Measurements from ENCODE around the gene BMF.

Gene BMF

DNA sequence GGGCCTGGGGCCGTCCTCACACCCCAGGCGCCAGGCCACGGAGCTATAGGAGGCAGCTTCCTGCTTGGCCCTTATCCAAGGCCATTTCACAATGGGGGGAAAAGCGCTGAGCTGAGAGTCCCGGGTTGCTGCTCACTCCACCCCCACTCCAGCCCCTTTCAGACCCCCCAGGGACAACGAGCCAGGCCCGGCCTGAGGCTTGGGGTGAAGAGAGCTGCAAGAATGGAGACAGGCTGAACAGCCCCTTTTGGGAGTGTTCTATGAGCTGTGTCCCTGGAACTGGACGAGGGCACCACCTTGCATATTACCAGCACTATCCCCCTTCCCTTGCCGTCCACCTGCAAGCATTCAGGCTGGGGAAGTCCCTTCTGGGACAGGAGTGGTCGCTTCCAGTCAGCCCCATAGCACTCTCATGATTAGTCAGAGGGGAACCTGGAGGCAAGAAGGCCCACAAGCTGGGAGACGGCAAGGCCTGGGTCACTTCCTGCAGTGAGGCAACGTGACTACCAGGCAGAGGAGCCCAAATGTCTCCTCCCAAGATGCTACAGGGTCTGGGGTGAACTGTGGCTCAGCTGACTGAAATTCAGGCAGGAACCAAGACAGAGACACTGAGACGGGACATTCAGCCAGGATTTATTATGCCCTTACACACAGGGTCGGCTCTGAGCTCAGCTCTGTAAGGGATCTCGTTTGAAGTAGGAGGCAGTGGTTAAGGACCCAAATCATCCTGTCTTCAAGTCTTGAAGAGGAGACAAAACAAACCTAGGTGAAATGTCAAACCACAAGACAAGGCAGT is 61.1 kb downstream of the BMF start:
- peak; percentile 67 for DNase-seq

DNA sequence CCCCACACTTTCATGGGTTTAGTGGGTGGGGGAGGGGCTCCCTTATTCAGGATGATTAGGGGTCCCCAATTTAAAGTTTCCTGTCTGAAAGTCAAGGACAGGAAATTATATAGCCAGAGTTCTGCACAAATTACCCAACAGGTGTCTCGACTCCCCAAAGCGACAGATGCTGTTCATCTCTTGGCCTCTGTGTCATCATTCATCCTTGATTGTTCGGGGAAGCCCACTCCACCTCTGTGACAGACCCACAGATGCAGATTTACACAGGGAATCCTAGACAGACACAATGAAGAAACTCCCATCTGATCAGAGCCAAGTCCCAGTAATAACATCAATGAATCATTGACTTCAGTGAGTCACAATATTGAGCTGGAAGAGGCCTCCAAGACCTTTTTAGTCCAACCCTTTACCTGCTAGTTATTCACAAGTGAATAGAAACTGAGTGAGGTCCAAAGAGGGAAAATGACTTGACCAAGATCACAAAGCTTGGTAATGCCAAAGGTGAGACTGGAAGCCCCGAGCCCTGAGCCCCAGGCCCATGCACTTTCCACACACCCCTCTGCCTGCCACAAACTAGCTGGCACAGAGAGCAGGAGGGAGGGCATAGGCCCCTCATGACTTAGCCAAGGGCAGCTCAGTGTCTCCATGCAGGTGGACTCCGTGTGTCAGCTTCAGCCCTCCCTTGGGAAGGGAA is 61.8 kb downstream of the BMF start:
- no peak for DNase-seq

DNA sequence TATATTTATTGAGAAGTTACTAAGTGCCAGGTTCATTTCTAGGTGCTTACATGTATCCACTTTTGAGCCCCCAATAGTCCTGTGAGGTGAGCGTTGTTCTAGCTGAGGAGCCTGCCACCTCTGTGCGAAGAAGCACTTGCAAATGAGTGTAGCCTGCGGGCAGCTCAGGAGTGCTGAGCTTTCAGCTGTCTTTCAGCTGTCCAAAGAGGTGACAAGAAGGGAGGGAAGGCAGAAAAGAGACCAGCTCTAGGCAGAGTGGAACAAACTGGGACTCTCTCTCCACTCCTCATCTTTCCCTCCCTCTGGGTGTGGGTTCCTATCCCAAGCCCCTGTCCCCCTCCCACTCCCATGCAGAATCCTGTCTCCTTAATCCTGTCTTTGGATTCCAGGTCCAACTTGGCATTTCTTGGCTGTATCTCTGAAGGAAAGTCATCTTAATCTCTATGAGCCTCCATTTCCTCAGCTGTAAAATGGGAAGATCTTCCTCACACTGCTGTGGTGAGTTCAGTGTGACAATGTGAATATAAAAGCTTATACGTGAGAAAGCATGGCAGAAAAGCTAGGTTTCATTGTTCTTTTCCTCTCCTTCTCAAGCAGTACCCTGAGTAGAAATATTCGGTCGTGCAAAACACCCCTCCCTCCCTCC is 63.0 kb downstream of the BMF start:
- DNase-seq = no peak

DNA sequence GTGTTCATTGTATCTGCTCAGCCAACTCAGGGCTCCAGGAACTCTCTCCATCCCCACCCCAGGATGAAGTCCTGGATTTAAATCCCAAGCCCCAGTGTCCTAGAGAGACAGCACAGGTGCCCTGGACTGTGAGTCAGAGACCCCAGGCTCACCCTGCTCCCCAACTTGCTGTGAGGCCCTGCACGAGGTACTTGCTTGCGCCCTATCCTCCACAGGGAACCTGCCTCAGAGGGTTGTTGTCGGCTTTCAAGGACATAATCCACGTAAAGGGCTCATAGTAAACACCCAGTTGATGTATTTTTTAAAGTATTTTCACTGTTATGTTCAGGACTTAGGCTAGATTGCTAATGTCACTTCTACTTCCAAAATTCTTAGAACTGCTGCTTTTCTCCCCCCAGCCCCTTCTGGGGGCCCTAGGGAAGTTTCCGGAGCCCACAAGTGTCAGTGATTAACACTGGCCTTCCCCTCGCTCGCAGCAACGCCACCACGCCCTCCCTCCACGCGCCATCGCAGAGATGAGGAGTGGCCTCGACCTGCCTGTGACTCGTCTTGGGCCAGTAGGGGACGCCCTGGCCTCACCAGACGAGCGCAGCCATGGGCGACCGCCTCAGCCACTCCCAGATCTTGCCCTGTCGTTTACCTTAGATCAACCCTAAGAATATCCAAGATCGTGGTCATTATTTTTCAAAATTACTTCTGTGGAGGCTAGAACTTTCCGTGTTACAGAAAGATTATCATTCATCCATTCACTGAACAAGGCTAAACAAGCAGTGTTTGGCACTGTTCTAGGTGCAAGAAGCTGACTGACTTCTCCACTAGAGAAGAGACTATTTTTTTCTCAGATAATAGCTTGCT is 63.7 kb downstream of the BMF start:
- DNase-seq = peak; percentile 85

DNA sequence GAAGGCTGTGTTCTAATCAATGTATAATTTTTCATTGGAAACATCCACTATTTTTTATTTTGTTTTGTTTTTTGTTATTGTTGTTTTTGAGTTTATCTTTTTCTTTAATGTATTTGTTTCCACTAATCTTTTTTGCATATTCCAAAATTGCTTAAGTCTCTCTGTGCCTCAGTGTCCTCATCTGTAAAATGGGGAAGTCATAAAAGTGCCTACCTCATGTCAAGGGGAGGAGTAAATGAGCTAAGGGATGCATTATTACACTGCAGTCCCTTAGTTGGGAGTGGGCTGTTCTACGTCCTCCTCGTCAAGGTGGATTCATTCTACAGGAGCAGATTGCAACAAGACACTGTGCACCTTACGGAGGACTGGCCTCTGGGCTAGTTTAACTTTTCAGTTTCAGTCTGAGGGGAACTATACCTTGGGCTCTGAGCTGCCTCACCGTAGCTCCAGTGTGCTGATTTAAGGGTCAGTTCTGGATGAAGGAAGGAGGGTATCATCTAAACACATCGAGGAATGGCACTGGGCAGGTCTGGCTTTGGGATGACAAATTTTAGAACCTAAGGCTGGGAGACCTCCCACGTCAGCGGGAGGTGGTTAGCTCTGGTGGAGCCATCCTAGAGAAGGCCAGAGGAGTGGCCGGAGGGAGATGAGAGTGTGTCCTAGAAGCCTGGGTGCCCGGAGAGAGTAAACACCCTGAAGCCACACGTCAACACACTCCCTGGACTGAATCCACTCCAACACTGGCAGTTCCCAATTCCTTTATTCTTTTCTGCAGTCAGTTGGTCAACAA is 64.6 kb downstream of the BMF start:
- no peak for DNase-seq

DNA sequence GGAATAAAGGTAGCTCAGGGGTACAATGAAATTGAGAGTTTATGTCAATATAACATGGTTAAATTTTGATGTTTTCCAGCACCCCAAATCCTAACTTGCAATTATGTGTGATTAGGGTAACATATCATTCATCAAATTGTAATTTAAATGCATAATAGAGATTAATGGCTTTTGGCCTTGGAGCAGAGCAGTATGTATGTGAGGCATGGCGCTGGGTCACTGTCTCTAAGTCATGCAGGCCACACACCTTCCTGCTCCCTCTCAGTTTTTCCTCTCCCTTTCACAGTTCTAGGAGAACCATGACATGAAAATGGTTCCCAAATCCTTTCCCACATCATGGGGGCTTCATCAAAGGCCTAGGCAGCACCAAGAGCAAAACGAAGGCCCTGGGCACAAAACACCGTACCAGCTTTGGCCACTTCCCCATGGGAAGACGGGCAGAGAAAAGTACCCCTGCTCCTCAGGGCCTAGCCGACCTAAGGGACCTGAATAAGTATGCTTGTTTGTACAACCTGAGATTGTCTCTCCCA is 65.8 kb downstream of the BMF start:
- no peak for DNase-seq

DNA sequence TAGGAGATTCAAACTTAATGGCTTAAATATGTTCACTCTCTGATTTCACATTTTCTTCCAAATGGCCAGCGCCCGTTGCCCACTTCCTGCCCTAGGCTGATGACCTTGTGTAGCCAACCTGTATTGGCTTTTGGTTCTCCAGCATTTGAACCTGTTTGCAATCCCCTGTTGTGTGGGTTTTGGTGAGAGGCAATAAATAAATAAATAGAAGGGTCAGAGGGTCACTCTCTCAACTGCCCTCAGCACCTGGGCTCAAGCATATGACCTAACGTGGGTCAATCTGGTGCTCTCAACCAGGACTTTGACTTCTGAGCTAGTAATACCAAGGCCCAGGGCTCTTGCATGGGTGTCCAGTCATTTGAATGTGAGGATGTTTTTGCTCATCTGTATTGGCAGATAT is 67.9 kb downstream of the BMF start:
- no peak for DNase-seq

DNA sequence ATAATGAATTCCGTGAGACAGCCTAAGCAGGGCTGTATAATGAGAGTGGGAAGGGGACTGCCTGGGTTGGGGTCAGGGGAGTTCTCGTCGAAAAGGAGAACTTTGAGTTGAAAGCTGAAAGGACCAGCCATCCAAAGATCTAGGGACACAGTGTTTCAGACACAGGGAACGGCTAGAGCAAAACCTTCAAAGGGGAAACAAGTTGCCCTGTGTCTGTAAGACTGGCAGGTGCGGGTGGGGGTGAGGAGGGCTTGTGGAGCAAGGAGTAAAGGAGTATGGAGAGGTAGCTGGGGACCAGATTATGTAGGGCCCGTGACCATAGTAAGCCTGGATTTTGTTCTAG is 68.4 kb downstream of the BMF start:
- DNase-seq = no peak

DNA sequence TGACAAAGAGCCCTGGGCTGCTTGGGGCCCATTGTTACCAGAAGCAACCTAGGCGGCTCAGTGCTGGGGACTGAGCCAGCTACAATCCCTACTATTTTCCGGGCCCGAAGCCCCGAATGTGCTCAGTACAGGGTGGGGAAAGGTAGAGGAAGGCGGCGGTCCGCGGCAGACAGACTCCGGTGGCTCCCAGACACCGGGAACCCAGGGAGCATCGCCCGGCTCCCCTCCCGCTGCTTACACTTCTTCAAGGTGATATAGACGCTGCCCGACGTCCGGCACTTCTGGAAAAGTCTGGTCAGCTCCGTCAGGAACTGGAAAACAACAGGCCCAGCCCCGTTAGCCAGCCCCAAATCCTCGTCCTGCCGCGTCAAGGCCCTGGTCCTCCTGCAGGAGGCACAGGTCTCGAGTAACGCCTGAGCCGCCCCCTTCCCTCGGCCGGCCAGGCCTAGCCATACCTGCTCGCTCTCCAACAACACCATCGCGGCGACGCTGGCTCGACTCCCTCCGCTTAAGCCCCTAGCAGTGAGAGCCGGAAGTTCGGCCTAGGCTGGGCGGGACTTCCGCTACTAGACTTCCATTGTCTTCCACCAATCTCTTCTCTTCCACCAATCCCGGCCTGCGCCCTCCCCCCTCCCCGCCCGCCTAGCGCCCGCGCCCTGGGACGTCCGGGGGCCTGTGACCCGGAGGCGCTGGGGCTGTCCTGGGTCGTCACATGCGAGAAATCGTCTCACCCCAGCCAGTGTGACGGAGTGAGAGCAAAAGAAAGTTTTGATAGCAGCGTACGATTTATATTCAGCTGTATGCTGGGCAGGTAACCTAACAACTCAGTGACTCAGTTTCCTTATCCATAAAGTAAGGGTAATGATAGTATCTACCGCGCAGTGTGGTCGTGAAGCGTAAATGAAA is 69.8 kb downstream of the BMF start, which contains the start of gene SRP14:
TSS of gene SRP14 (minus strand) at position 544 of the 906 bp plus-strand sequence. CDS start at position 479, 65 bp downstream.
- peak; percentile 92 for DNase-seq

DNA sequence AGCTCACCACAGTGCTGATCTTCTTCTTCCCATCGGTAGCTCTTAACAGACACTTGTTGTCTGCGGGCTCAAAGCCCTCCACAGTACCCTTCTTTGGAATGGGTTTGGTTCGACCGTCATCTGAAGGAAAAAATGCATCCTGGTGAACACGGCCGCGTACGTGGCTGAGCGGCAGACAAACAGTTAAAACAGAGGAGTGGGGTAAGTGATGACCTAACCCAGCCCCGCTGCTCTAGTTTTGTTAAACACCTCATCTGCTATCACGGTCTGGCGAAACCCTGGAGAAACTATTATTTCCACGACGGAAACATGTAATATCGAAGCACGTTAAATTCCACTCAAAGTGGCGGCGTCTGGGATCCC is 70.4 kb downstream of the BMF start:
- DNase-seq = no peak
